ENCODE data around the gene NFAT5. TPM values are rescaled to one million over a fixed set of nuclear protein-coding genes. Genes with fewer than 3 reads are reported as not detected.
"Not testable (repeated sequence)": the region's sequence is repeated elsewhere in the genome, so short reads cannot be mapped to it uniquely, and the experiment has no call there.

NFAT5 gene
- total RNA-seq, 1 donor from 2014 or later, result 14.7 TPM

DNA sequence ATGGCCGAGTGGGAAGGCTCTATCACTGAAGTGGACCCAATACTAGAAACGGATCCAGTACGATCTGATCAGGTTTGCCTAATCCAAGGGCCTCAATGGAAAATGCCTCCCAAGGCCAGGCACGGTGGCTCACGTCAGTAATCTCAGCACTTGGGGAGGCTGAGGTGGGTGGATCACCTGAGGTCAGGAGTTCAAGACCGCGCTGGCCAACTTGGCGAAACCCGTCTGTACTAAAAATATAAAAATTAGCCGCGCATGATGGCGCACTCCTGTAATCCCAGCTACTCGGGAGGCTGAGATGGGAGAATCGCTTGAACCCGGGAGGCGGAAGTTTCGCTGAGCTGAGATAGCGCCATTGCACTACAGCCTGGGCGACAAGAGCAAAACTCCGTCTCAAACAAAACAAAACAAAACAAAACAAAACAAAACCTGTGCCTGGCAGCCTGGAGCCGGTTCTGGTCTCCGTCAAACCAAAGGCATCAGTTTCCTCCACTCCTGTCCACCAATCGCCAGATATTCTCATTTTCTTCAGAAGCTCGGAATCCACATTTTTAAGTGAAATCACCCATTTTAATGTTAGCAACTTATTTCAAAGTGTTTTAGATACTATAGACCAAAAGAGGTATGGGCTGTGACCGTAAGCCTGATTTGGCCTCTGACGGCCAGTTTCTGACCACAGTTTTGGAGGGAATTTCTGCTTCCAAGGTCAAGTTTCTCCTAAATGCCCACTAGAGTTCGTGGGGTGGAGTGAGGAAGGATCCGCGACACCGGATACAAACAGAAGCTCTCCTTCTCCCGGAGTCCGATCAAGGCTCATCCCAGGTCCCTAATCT is 159.9 kb downstream of the NFAT5 start:
- DNase-seq (ENCODE audit: low spot score in 2 of 2) (no peak), FAIRE-seq (no peak)

DNA sequence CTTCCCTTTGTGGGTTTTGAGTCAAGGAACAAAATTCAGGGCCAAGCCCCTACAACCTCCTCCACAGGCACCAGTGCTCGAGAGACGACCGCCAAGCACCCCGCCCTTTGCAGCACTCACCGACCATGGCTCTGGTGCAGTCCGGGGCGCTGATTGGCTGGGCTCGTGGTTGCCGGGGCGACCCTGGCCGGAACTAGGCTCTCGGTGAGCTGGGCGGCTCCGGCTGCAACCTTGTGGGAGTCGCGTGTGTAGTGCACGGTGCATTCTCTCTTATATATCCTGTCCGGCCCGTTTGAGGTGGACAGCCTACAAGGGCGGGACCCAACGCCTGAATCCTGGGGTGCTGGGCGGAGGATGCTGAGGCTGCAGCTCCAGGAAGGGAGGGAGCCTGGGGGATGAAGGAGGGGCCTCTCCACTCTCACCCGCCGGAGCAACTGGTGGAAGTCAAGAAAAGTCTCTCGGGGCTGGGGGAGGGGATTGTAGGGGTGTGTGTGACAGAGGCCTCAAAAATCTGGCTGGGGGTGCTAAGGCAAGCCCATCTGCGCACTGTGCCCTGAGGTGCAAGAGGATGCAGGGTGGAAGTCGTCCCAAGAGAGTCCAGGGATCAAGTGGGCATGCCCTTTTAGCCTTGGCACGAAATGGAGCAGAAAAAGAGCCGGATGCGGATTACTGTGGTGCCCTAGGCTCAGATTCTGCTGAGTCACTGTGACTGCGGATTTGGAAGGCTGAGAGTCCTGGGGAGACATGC is 160.7 kb downstream of the NFAT5 start, which contains the start of gene NQO1:
NQO1 (minus strand) TSS at position 248 of the 748 bp plus-strand sequence; CDS start at position 127, 121 bp downstream.
- FAIRE-seq (no peak), DNase-seq (ENCODE audit: low spot score in 2 of 2) (peak; percentile 59 to 79)

DNA sequence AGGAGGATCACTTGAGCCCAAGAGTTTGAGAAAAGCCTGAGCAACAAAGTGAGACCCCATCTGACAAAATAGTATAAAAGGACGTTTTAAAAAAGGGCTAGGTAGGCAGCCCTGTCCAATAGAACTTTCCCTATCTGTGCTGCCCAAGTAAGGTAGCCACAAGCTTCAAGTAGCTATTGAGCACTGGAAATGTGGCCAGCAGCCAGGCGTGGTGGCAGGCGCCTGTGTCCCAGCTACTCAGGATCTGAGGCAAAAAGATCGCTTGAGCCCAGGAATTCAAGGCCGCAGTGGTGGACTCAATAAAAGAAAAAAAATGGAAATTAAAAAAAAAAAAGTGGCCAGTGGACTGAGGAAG is 162.1 kb downstream of the NFAT5 start:
- FAIRE-seq (no peak), DNase-seq (ENCODE audit: low spot score in 2 of 2) (no peak)

DNA sequence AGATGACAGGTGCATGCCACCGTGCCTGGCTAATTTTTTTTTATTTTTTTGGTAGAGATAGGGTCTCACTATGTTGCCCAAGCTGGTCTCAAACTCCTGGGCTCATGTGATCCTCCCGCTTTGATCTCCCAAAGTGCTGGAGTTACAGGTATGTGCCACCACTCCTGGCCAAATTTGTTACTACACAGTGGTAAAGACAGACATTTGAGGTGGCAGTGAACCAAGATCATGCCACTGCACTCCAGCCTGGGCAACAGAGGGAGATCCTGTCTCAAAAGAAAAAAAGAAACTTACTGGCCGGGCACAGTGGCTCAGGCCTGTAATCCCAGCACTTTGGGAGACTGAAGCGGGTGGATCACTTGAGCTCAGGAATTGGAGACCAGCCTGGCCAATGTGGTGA is 163.3 kb downstream of the NFAT5 start:
- FAIRE-seq; DNase-seq (ENCODE audit: low spot score in 2 of 2): not testable (repeated sequence)

DNA sequence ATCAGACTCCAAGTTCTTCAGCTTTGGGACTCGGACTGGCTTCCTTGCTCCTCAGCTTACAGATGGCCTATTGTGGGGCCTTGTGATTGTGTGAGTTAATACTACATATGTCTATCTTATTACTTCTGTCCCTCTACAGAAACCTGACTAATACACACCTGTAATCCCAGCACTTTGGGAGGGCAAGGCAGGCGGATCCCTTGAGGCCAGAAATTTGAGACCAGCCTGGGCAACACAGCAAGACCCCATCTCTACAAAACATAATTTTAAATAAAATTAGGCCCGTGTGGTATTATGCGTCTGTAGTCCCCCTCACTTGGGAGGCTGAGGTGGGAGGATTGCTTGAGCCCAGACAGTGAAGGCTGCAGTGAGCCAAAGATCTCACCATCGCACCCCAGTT is 165.5 kb downstream of the NFAT5 start:
- not testable (repeated sequence) for FAIRE-seq; DNase-seq (ENCODE audit: low spot score in 2 of 2)

DNA sequence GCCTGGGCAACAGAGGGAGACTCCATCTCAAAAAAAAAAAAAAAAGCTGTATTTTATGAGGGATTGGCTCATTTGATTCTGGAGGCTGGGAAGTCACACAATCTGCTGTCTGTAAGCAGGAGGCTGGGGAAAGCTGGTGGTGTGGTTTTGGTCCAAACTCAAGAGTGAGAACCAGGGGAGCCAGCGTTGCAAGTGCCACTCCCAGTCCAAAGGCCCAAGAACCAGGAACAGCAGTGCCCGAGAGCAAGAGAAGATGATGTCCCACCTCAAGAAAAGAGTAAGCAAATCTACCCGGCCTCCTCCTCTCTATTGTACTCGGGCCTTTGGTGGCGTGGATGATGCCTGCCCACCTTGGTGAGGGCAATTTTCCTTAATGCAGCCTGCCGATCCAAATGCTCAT is 166.3 kb downstream of the NFAT5 start:
- DNase-seq (ENCODE audit: low spot score in 2 of 2), result no peak
- FAIRE-seq, result no peak

DNA sequence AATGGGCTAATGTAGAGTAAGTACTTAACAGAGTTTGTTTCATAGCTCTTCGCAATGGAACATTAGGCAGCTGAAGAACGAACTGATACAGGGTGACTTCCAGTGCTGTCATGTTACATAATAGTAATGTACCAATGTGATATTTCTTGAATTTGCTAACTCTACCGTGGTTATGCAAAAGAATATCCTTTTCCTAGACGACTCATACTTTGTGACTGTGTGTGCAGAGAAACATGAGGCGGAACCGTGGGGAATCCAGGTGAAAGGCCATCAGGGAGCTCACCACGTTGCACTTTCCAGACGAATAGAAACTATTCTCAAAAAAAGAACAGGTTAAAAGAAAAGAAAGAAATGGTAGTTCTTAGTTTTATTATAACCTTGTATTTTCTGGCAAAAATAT is 175.8 kb downstream of the NFAT5 start:
- no peak for FAIRE-seq
- peak in 1 of 2 donors; percentile 28 for DNase-seq (ENCODE audit: low spot score in 2 of 2)

DNA sequence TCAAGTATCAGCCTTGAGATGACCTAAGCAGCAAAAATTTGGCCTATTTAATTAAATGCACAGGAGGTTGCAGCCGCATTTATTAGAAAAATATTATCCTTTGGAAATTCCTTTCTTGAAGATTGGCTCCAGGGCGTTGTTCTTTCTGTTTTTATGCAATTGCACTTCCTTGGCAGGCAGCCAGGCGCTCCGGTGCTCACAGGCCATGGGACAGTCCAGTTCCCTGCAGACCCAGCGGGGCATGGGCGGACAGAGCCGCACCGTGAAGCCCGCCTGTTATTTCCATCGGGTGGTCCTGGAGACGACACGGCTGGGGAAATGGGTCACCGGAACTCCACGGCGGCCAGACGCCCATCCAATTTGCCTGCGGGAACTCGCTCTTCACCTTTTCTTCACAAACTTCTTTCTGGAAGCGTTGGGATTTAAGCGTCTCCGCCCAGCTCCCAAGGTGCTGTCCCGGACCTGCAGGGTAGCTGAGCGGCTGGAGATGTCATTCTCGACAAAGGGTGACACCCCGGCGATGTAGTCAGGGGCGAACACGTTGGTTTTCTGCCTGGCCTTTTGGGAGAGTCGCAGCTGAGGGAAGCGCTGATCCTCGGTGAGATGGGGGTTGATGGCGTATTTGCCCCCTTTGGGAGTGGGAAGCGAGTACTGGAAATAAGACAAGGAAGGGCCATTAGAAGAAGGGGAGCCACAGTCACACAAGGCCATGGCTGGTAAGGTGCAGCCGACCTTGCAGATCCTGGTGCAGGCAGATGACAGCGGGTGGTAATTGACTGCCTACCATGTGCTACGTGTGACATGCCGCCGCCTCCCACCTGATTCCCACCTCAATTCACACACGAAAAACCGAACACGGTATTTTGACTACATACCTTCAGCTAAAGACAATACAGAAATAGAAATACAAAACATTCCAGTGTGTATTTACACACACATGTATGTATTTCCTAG is 176.5 kb downstream of the NFAT5 start:
- peak in 1 of 2 donors; percentile 26 for DNase-seq (ENCODE audit: low spot score in 2 of 2)
- FAIRE-seq, result no peak

DNA sequence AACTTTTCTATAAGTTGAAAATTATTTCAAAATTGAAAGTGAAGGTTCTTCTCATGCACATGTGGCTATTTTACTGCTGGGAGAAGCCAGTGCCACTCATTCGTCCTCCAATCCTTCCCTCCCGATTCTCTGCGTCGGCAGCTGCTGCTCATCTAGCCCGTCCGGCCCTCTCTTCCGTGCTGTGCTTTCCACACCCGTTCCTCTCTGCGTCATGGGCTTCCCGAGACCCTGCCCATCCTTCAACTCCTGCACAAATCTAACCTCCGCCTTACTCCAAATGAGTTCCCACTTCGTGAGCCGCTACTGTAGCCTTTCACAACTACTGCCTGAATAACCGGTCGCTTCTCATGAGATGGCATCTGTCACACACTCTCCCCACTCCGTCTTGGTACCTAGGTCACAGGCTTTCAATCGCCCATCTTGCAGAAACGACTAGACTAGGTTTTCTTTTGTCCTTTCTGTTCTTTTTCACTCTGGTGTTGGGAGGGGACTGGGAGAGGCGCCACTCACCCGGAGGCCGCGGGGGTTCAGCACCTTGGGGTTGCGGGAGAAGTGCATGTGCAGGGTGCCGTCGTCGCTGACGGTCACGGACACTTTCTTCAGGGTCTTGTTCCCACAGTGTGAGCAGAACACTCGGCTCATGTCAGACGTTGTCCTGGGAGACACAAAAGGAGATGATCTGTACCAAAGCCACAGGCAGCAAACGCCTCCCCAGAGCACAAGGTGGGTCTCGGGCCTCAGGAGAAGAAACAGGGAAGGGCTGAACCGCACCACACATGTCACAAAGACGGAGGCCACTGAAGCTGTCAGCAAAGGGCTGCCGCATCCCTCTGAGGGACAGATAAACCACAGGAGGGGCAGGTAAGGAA is 178.8 kb downstream of the NFAT5 start:
- DNase-seq (ENCODE audit: low spot score in 2 of 2) (no peak), FAIRE-seq (no peak)

DNA sequence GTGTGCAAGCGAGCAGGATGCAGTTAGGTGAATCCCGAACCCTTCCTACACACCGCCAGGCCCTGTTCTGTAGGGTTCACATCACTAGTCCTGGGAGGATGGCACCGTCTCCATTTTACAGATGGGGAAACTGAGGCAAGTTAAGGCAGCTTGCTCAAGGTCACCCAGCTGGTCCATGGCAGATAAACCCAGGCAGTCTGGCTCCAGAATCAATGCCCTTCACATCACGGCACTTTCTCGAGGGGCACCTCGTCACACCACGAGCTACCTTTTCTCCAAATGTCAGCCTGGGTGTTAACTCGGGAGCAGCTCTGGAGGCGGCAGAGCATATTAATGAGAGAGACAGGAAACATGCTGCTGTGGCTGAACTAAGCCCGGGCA is 179.5 kb downstream of the NFAT5 start:
- FAIRE-seq (no peak), DNase-seq (ENCODE audit: low spot score in 2 of 2) (no peak)

DNA sequence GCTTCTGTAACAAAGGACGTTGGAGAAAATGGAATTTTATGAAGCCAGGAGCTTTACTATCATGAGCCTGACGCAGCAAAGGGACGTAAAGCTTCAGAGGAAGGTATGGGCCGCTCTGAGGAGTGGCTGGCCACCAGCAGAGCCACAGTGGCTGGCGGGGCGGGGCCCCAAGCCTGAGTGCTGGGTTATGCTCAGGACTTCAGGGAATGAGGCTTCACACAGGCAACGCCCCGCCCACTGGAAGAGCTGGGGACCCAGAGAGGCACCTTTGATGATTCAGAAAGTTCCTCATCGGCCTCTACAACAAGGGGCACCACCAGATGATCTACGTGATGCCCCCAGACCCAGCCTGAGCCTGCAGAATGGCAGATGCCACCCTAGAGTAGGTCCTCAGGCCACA is 180.2 kb downstream of the NFAT5 start:
- FAIRE-seq, result no peak
- no peak for DNase-seq (ENCODE audit: low spot score in 2 of 2)

DNA sequence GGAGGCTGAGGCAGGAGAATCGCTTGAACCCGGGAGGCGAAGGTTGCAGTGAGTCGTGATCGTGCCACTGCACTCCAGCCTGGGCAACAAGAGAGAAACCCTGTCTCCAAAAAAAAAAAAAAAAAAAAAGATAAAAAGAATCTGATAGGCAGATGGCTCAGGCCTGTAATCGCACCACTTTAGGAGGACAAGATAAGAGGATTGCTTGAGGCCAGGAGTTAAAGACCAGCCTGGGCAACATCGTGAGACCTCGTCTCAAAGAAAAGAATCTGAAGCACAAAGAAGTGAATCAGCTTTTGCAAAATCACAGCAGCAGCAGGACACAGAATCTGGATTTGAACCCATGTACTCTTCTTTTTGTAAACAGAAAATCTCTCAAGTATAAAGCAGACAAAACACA is 181.3 kb downstream of the NFAT5 start:
- DNase-seq (ENCODE audit: low spot score in 2 of 2), result no peak
- FAIRE-seq, result no peak

DNA sequence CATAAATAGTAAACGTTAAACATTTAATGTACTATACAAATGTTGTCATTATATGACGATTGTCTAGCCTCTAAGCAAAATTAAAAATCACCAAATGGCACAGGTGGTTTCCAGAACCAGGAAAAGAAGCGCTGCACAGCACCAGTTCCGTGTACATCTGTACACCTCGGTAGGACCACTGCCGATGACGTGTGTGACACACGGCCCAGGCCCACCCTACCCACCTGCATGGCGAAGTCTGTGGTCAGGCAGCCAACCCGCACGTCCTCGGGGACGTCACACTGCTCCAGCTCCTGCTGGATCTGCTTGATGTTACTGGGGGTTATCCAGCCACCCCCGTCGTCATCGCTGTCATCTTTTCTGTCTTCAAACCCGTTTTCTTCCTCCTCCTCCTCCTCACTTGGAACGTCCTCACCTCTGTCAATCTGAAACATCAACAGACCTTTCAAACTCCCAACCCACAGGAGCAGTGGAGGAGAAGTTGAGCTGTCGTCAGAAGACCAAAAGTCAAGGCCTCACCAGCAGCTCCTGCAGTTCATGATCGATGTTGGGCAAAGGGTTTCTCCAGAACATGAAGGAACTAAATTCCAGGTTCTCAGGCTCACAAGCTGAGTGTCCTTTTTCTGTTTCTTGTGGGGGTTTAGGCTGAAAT is 183.1 kb downstream of the NFAT5 start:
- no peak for FAIRE-seq
- no peak for DNase-seq (ENCODE audit: low spot score in 2 of 2)

DNA sequence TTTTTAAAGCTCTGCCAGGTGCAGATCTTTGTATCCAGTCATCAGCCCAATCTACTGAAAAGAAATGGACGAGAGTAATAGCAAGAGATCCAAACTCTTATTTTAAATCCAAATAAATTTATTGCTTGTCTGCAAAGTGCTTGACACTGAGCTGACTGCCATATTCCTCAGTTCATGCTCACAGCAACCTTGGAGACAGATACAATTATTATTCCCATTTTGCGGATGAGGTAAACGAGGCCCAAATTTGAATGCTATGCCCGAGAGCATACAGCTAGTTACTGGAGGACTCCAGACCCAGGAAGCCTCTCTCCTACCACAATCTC is 188.3 kb downstream of the NFAT5 start:
- no peak for DNase-seq (ENCODE audit: low spot score in 2 of 2)
- FAIRE-seq, result no peak

Small RNAs within 50 kb of the gene (small RNA-seq; reads per million reads assigned to genes)
- gene MIR1538, result not detected

Other genes starting within 250 kb of the NFAT5 start
- 6.1 TPM for gene PDF, start 235.4 kb upstream of the NFAT5 start, total RNA-seq
- gene COG8, start 226.4 kb upstream of the NFAT5 start, total RNA-seq, result 41.6 TPM
- 13.0 TPM for gene NIP7, start 226.2 kb upstream of the NFAT5 start, total RNA-seq
- gene TMED6, start 214.2 kb upstream of the NFAT5 start, total RNA-seq, result not detected
- 110 TPM for gene TERF2, start 180.0 kb upstream of the NFAT5 start, total RNA-seq
- gene CYB5B, start 141.3 kb upstream of the NFAT5 start, total RNA-seq, result 49.3 TPM
- 4.1 TPM for gene NQO1, start 160.6 kb downstream of the NFAT5 start, total RNA-seq
- gene NOB1, start 189.0 kb downstream of the NFAT5 start, total RNA-seq, result 11.4 TPM
- gene WWP2, start 196.4 kb downstream of the NFAT5 start, total RNA-seq, result 25.7 TPM

All from frontal cortex (tissue), 4 donors.